ENCODE measurements around the gene HIRIP3.

The HIRIP3 gene

GRCh38 chr16:30007378-30007895 is 12.0 kb upstream of the HIRIP3 start:
- no peak overlapping the region for H3K4me3 ChIP-seq (replicated peaks; ENCODE audit: low read depth, low read length)
- no peak for DNase-seq (ENCODE audit: low read depth)
- no peak for TF ChIP-seq CTCF (IDR thresholded peaks at IDR 0.05; ENCODE audit: low read length, missing control alignments)

- no peak overlapping the region for H3K4me3 ChIP-seq (replicated peaks; ENCODE audit: low read depth, low read length)
- TF ChIP-seq CTCF (IDR thresholded peaks at IDR 0.05; ENCODE audit: low read length, missing control alignments), result no peak
- no peak for DNase-seq (ENCODE audit: low read depth)
Observed at GRCh38 chr16:30006659-30007377, 11.4 kb upstream of the HIRIP3 start.

GRCh38 chr16:30006095-30006473 is 10.7 kb upstream of the HIRIP3 start:
- TF ChIP-seq CTCF (IDR thresholded peaks at IDR 0.05; ENCODE audit: low read length, missing control alignments), result no peak
- H3K4me3 ChIP-seq (replicated peaks; ENCODE audit: low read depth, low read length), result no peak overlapping the region
- DNase-seq (ENCODE audit: low read depth), result no peak

GRCh38 chr16:30005341-30006094 is 10.1 kb upstream of the HIRIP3 start:
- peak; percentile 52 for DNase-seq (ENCODE audit: low read depth)
- no peak overlapping the region for H3K4me3 ChIP-seq (replicated peaks; ENCODE audit: low read depth, low read length)
- peak; percentile 83 for TF ChIP-seq CTCF (IDR thresholded peaks at IDR 0.05; ENCODE audit: low read length, missing control alignments)

GRCh38 chr16:30004811-30005242 is 9.4 kb upstream of the HIRIP3 start:
- no peak for TF ChIP-seq CTCF (IDR thresholded peaks at IDR 0.05; ENCODE audit: low read length, missing control alignments)
- H3K4me3 ChIP-seq (replicated peaks; ENCODE audit: low read depth, low read length), result no peak overlapping the region
- no peak for DNase-seq (ENCODE audit: low read depth)

- no peak for DNase-seq (ENCODE audit: low read depth)
- H3K4me3 ChIP-seq (replicated peaks; ENCODE audit: low read depth, low read length), result no peak overlapping the region
- TF ChIP-seq CTCF (IDR thresholded peaks at IDR 0.05; ENCODE audit: low read length, missing control alignments), result no peak
Observed at GRCh38 chr16:30004424-30004776, 9.0 kb upstream of the HIRIP3 start.
